NK-92 treated with Interleukin-12 subunit alpha and Interleukin-12 subunit beta, amount 100 ng/mL, for 24 hours (cell line): ENCODE measurements around the gene VAV3.

Experiments used
- DNase-seq: peaks from one replicate; lab custom pipeline; 2025; lab: John Stamatoyannopoulos, UW

VAV3 gene

GRCh38 chr1:107588321-107588720 lies 376.7 kb downstream of the VAV3 start:
- DNase-seq, result no peak

- DNase-seq, result no peak
Observed at GRCh38 chr1:107575226-107575625, 389.8 kb downstream of the VAV3 start.

GRCh38 chr1:107574044-107574443 lies 390.9 kb downstream of the VAV3 start:
- no peak for DNase-seq

- no peak for DNase-seq
Observed at GRCh38 chr1:107572674-107573211, 392.2 kb downstream of the VAV3 start.

GRCh38 chr1:107570768-107571167 lies 394.2 kb downstream of the VAV3 start:
- no peak for DNase-seq

GRCh38 chr1:107563441-107563840 lies 401.5 kb downstream of the VAV3 start:
- DNase-seq, result no peak

GRCh38 chr1:107559881-107560280 lies 405.1 kb downstream of the VAV3 start:
- DNase-seq, result no peak

- no peak for DNase-seq
Observed at GRCh38 chr1:107557095-107557494, 407.9 kb downstream of the VAV3 start.

- DNase-seq, result no peak
Observed at GRCh38 chr1:107555578-107555977, 409.4 kb downstream of the VAV3 start.

GRCh38 chr1:107552781-107553180 lies 412.2 kb downstream of the VAV3 start:
- DNase-seq, result no peak

- DNase-seq, result no peak
Observed at GRCh38 chr1:107551456-107551855, 413.5 kb downstream of the VAV3 start.

- no peak for DNase-seq
Observed at GRCh38 chr1:107550358-107550757, 414.6 kb downstream of the VAV3 start.

- no peak for DNase-seq
Observed at GRCh38 chr1:107549152-107549810, 415.7 kb downstream of the VAV3 start.

GRCh38 chr1:107548276-107548675 lies 416.7 kb downstream of the VAV3 start:
- no peak for DNase-seq

GRCh38 chr1:107547363-107548155 lies 417.4 kb downstream of the VAV3 start:
- DNase-seq, result no peak

- DNase-seq, result no peak
Observed at GRCh38 chr1:107546576-107546975, 418.4 kb downstream of the VAV3 start.

GRCh38 chr1:107545879-107546278 lies 419.1 kb downstream of the VAV3 start:
- no peak for DNase-seq

GRCh38 chr1:107545056-107545577 lies 419.9 kb downstream of the VAV3 start:
- no peak for DNase-seq

GRCh38 chr1:107544285-107544684 lies 420.7 kb downstream of the VAV3 start:
- no peak for DNase-seq

- no peak for DNase-seq
Observed at GRCh38 chr1:107541412-107541811, 423.6 kb downstream of the VAV3 start.

GRCh38 chr1:107538502-107538901 lies 426.5 kb downstream of the VAV3 start:
- DNase-seq, result no peak

- no peak for DNase-seq
Observed at GRCh38 chr1:107536266-107536665, 428.7 kb downstream of the VAV3 start.

GRCh38 chr1:107535091-107535490 lies 429.9 kb downstream of the VAV3 start:
- DNase-seq, result no peak
